Frontal cortex (tissue), 4 donors: ENCODE data around the gene SDHA. TPM values are rescaled to one million over a fixed set of nuclear protein-coding genes. Genes with fewer than 3 reads are reported as not detected.
A peak's percentile ranks its signal among the peaks of the same experiment; 100 is the strongest.
"Not testable (repeated sequence)": the region's sequence is repeated elsewhere in the genome, so short reads cannot be mapped to it uniquely, and the experiment has no call there.

ENCODE experiments used
- DNase-seq, 2 donors: peaks; one replicate each; pipeline ENCODE4 v3.0.0; 2012; ENCODE audit warnings: low spot score in 2 of 2
- FAIRE-seq: peaks from 2 replicates; lab custom pipeline; 2012; peaks lifted over from hg19 to GRCh38; lab: Jason Lieb, UNC
- total RNA-seq: library from RNA; depleted of rRNA; stranded (reverse); fragments of >200 nt; gene quantifications from one replicate; pipeline ENCODE4 v1.2.3, GENCODE V29; 2014
- donor health status: control.
- donor health status: control.
- donor health status: control.

The SDHA gene
- total RNA-seq, 1 donor from 2014 or later, result 68.1 TPM

- FAIRE-seq, DNase-seq: not testable (repeated sequence)
Measured at GRCh38 chr5:279051-279665, 61.0 kb downstream of the SDHA start.

- DNase-seq (no peak), FAIRE-seq (no peak)
Measured at GRCh38 chr5:285991-286557, 68.0 kb downstream of the SDHA start.

- not testable (repeated sequence) for FAIRE-seq, DNase-seq
Measured at GRCh38 chr5:290200-290599, 72.1 kb downstream of the SDHA start.

- not testable (repeated sequence) for FAIRE-seq, DNase-seq
Measured at GRCh38 chr5:291345-291744, 73.2 kb downstream of the SDHA start.

GRCh38 chr5:294788-295187 lies 76.7 kb downstream of the SDHA start:
- not testable (repeated sequence) for DNase-seq, FAIRE-seq

- DNase-seq, result not testable (repeated sequence)
Measured at GRCh38 chr5:296207-296606, 78.1 kb downstream of the SDHA start.

GRCh38 chr5:296954-297353 lies 78.8 kb downstream of the SDHA start:
- not testable (repeated sequence) for FAIRE-seq, DNase-seq

More at GRCh38 chr5:296207-296606, 78.1 kb downstream of the SDHA start:
- FAIRE-seq, result not testable (repeated sequence)

- FAIRE-seq, DNase-seq: not testable (repeated sequence)
Measured at GRCh38 chr5:297448-297847, 79.3 kb downstream of the SDHA start.

GRCh38 chr5:297991-298736 lies 80.0 kb downstream of the SDHA start:
- not testable (repeated sequence) for FAIRE-seq

GRCh38 chr5:298737-299125 lies 80.6 kb downstream of the SDHA start:
- DNase-seq (no peak), FAIRE-seq (no peak)

More at GRCh38 chr5:297991-298736, 80.0 kb downstream of the SDHA start:
- not testable (repeated sequence) for DNase-seq

- FAIRE-seq, DNase-seq: not testable (repeated sequence)
Measured at GRCh38 chr5:299921-300320, 81.8 kb downstream of the SDHA start.

GRCh38 chr5:300691-301435 lies 82.7 kb downstream of the SDHA start:
- not testable (repeated sequence) for DNase-seq, FAIRE-seq

GRCh38 chr5:302416-302815 lies 84.3 kb downstream of the SDHA start:
- FAIRE-seq, DNase-seq: not testable (repeated sequence)

GRCh38 chr5:302966-303365 lies 84.8 kb downstream of the SDHA start:
- FAIRE-seq (no peak), DNase-seq (no peak)

GRCh38 chr5:303741-304140 lies 85.6 kb downstream of the SDHA start:
- FAIRE-seq, DNase-seq: not testable (repeated sequence)

- FAIRE-seq (no peak), DNase-seq (no peak)
Measured at GRCh38 chr5:305050-305449, 86.9 kb downstream of the SDHA start.

- FAIRE-seq, result no peak
- DNase-seq, result peak in 1 of 2 donors; percentile 8
Measured at GRCh38 chr5:305459-305858, 87.3 kb downstream of the SDHA start.

- DNase-seq (no peak), FAIRE-seq (no peak)
Measured at GRCh38 chr5:306011-306805, 88.1 kb downstream of the SDHA start.
